Activated naive CD8-positive, alpha-beta T cell treated with anti-CD3 and anti-CD28 coated beads, Interleukin-2, amount 50 U/mL, for 24 hours (primary cell): ENCODE results near the gene ITIH1.
A peak's percentile ranks its signal among the peaks of the same experiment; 100 is the strongest.
"Not testable (repeated sequence)": the region's sequence is repeated elsewhere in the genome, so short reads cannot be mapped to it uniquely, and the experiment has no call there.

Source experiments
- ATAC-seq: fragments of 150-1000 bp; cut with Tn5 transposase; one replicate; pipeline ENCODE4 v1.10.0; 2021
- DNase-seq: peaks from one replicate; pipeline ENCODE4 v3.0.0; 2021
- H3K27ac Mint-ChIP-seq: one replicate; pipeline ENCODE4 v1.8.0; 2021; ENCODE audit warnings: mild to moderate bottlenecking, mixed read lengths
- H3K27me3 Mint-ChIP-seq: one replicate; pipeline ENCODE4 v1.8.0; 2021; ENCODE audit warnings: mixed read lengths
- H3K36me3 Mint-ChIP-seq: one replicate; pipeline ENCODE4 v1.8.0; 2021; ENCODE audit warnings: low read depth, mixed read lengths
- H3K4me1 Mint-ChIP-seq: one replicate; pipeline ENCODE4 v1.8.0; 2021; ENCODE audit warnings: mixed read lengths
- H3K4me3 Mint-ChIP-seq: one replicate; pipeline ENCODE4 v1.8.0; 2021; ENCODE audit warnings: mild to moderate bottlenecking, moderate library complexity, mixed read lengths
- H3K9me3 Mint-ChIP-seq: one replicate; pipeline ENCODE4 v1.8.0; 2021; ENCODE audit warnings: mixed read lengths

The ITIH1 gene

GRCh38 chr3:52769786-52770455 is 7.5 kb upstream of the ITIH1 start:
- Mint-ChIP-seq H3K36me3 (peaks cover 13% of the 10 kb centered on the region), H3K4me1 (peaks cover 21% of the 10 kb centered on the region), H3K9me3 (no peaks in the 10 kb centered on the region), H3K27me3 (no peaks in the 10 kb centered on the region), H3K4me3 (peak overlapping the region; percentile 92), H3K27ac (peak overlapping the region; percentile 76)
- ATAC-seq (no peak), DNase-seq (no peak)

- Mint-ChIP-seq H3K36me3 (peaks cover 8% of the 10 kb centered on the region), H3K27me3 (no peaks in the 10 kb centered on the region), H3K4me3 (peak within 1 kb of the TSS; percentile 92), H3K9me3 (no peaks in the 10 kb centered on the region), H3K27ac (peak within 1 kb of the TSS; percentile 91), H3K4me1 (peaks cover 21% of the 10 kb centered on the region)
- peak; percentile 88 for DNase-seq
- ATAC-seq = peak; percentile 99
Observed at GRCh38 chr3:52770496-52771333, 6.7 kb upstream of the ITIH1 start, which contains the start of gene NEK4. TSS of gene NEK4 (minus strand) at chr3:52770940. CDS start at chr3:52770746, 194 bp downstream.

GRCh38 chr3:52771334-52771681 is 6.1 kb upstream of the ITIH1 start:
- DNase-seq (no peak), ATAC-seq (no peak)
- peak overlapping the region; percentile 92 for H3K4me3 Mint-ChIP-seq
- no peaks in the 10 kb centered on the region for H3K9me3 Mint-ChIP-seq
- H3K27me3 Mint-ChIP-seq = no peaks in the 10 kb centered on the region
- peak overlapping the region; percentile 91 for H3K27ac Mint-ChIP-seq
- H3K36me3 Mint-ChIP-seq = peaks cover 4% of the 10 kb centered on the region
- peaks cover 21% of the 10 kb centered on the region for H3K4me1 Mint-ChIP-seq

- no peak for ATAC-seq
- H3K4me1 Mint-ChIP-seq = peaks cover 21% of the 10 kb centered on the region
- H3K4me3 Mint-ChIP-seq = peak overlapping the region; percentile 92
- DNase-seq = no peak
- peak overlapping the region; percentile 91 for H3K27ac Mint-ChIP-seq
- H3K9me3 Mint-ChIP-seq = no peaks in the 10 kb centered on the region
- H3K36me3 Mint-ChIP-seq = peaks cover 4% of the 10 kb centered on the region
- no peaks in the 10 kb centered on the region for H3K27me3 Mint-ChIP-seq
Observed at GRCh38 chr3:52771702-52772101, 5.7 kb upstream of the ITIH1 start.

GRCh38 chr3:52773361-52774065 is 3.9 kb upstream of the ITIH1 start:
- DNase-seq = no peak
- H3K27me3 Mint-ChIP-seq = no peaks in the 10 kb centered on the region

GRCh38 chr3:52774066-52774713 is 3.2 kb upstream of the ITIH1 start:
- Mint-ChIP-seq H3K27me3 (no peaks in the 10 kb centered on the region), H3K9me3 (no peaks in the 10 kb centered on the region), H3K4me3 (no peak overlapping the region), H3K4me1 (peaks cover 20% of the 10 kb centered on the region), H3K36me3 (no peaks in the 10 kb centered on the region), H3K27ac (no peak overlapping the region)
- ATAC-seq (no peak), DNase-seq (no peak)

More at GRCh38 chr3:52773361-52774065, 3.9 kb upstream of the ITIH1 start:
- Mint-ChIP-seq H3K4me1 (peaks cover 21% of the 10 kb centered on the region), H3K36me3 (no peaks in the 10 kb centered on the region), H3K27ac (no peak overlapping the region), H3K9me3 (no peaks in the 10 kb centered on the region), H3K4me3 (no peak overlapping the region)
- no peak for ATAC-seq

GRCh38 chr3:52774901-52775864 is 2.2 kb upstream of the ITIH1 start:
- H3K27ac Mint-ChIP-seq = no peak overlapping the region
- DNase-seq (no peak), ATAC-seq (no peak)
- no peaks in the 10 kb centered on the region for H3K27me3 Mint-ChIP-seq
- H3K4me1 Mint-ChIP-seq = peaks cover 10% of the 10 kb centered on the region
- H3K4me3 Mint-ChIP-seq = no peak overlapping the region
- no peaks in the 10 kb centered on the region for H3K36me3 Mint-ChIP-seq
- no peaks in the 10 kb centered on the region for H3K9me3 Mint-ChIP-seq

- H3K4me3 Mint-ChIP-seq = no peak overlapping the region
- no peak for DNase-seq
- H3K27ac Mint-ChIP-seq = no peak overlapping the region
- no peaks in the 10 kb centered on the region for H3K36me3 Mint-ChIP-seq
- no peaks in the 10 kb centered on the region for H3K27me3 Mint-ChIP-seq
- H3K9me3 Mint-ChIP-seq = no peaks in the 10 kb centered on the region
- ATAC-seq = no peak
- H3K4me1 Mint-ChIP-seq = peaks cover 10% of the 10 kb centered on the region
Observed at GRCh38 chr3:52775877-52776276, 1.5 kb upstream of the ITIH1 start.

- H3K36me3 Mint-ChIP-seq, H3K27me3 Mint-ChIP-seq, H3K27ac Mint-ChIP-seq, ATAC-seq, H3K9me3 Mint-ChIP-seq, H3K4me1 Mint-ChIP-seq, H3K4me3 Mint-ChIP-seq, DNase-seq: not testable (repeated sequence)
Observed at GRCh38 chr3:52776486-52776885, 913 bp upstream of the ITIH1 start.

GRCh38 chr3:52777959-52778805 is 783 bp downstream of the ITIH1 start:
- Mint-ChIP-seq H3K27me3 (peaks cover 2% of the 10 kb centered on the region), H3K36me3 (no peaks in the 10 kb centered on the region), H3K27ac (no peak overlapping the region), H3K4me3 (no peak overlapping the region), H3K4me1 (no peaks in the 10 kb centered on the region), H3K9me3 (no peaks in the 10 kb centered on the region)
- ATAC-seq (no peak), DNase-seq (no peak)

GRCh38 chr3:52779011-52779836 is 1.8 kb downstream of the ITIH1 start:
- no peaks in the 10 kb centered on the region for H3K36me3 Mint-ChIP-seq
- peaks cover 2% of the 10 kb centered on the region for H3K27me3 Mint-ChIP-seq
- ATAC-seq (peak; percentile 55), DNase-seq (no peak)
- H3K27ac Mint-ChIP-seq = no peak overlapping the region
- no peak overlapping the region for H3K4me3 Mint-ChIP-seq
- H3K4me1 Mint-ChIP-seq = no peaks in the 10 kb centered on the region
- H3K9me3 Mint-ChIP-seq = no peaks in the 10 kb centered on the region

- no peaks in the 10 kb centered on the region for H3K4me1 Mint-ChIP-seq
- no peaks in the 10 kb centered on the region for H3K9me3 Mint-ChIP-seq
- H3K4me3 Mint-ChIP-seq = no peak overlapping the region
- DNase-seq (no peak), ATAC-seq (no peak)
- H3K36me3 Mint-ChIP-seq = no peaks in the 10 kb centered on the region
- H3K27me3 Mint-ChIP-seq = peaks cover 2% of the 10 kb centered on the region
- H3K27ac Mint-ChIP-seq = no peak overlapping the region
Observed at GRCh38 chr3:52779837-52780585, 2.6 kb downstream of the ITIH1 start.
